Gastrocnemius medialis (tissue), 4 donors: ENCODE measurements around the gene SHOC2.

Experiments
- CTCF ChIP-seq, 5 experiments: fragments of 450-650 bp in 3 of 5; fragments of 200-600 bp in 2 of 5; sonication (generic) in 2 of 5; IDR thresholded peaks in 4 of 5; conservative IDR thresholded peaks in 1 of 5; 1 replicate in 4 of 5; 2 replicates in 1 of 5; pipeline ENCODE4 v1.5.1; 2016 to 2019; ENCODE audit warnings: antibody characterized with exemption in 5 of 5, mild to moderate bottlenecking in 3 of 5, moderate library complexity in 3 of 5
- POLR2A ChIP-seq, 2 donors: fragments of 450-650 bp; IDR thresholded peaks; one replicate each; pipeline ENCODE4 v1.6.1; 2017; ENCODE audit warnings: antibody characterized with exemption in 2 of 2, mild to moderate bottlenecking in 2 of 2, moderate library complexity in 2 of 2

GRCh38 chr10:110898391-110898790 lies 21.0 kb upstream of the SHOC2 start:
- no peak for TF ChIP-seq CTCF (IDR thresholded peaks at IDR 0.05 in 4 of 5, conservative IDR thresholded peaks at IDR 0.05 in 1 of 5)
- TF ChIP-seq POLR2A (IDR thresholded peaks at IDR 0.05) = no peak
